Measurements from ENCODE around the gene PGBD1. TPM values are rescaled to one million over a fixed set of nuclear protein-coding genes. Genes with fewer than 3 reads are reported as not detected.

The PGBD1 gene
- total and polyA plus RNA-seq, 10 of the 15 experiments (the other 5 are each of a cell fraction or from before 2014, with no cell fraction given): 1.9 to 4.9 (median 3.8) TPM

DNA sequence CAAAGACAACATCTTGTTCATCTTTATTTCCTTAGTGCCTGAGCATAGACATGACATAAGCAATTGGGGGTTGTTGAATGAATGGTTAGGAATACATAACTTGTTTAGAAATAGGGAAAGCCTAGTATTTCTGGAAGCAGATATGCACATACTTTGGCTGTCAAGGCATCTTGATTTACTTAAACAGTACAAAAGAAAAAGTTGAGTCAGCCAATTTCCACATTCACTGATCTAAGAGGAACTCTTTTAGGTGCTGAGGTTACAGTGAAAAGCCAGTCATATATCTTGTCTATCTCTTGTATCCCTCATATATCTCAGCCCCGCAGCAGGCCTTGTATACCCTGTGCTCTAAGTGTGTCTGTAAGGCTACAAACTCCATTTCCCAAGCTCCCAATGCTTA is 40.9 kb upstream of the PGBD1 start:
- H2AFZ ChIP-seq (ENCODE audit: control insufficient read depth, low read depth, low read length): no peak overlapping the region
- SMC1A ChIA-PET (ENCODE audit: uncharacterized antibody, unreplicated experiment): interaction anchor here (0.6 to 1.1 kb wide), 3 partner anchors 11 to 143 kb away, joined by 3 to 4 read pairs (median 3); no protein-coding TSS in a partner anchor
- no peak overlapping the region for H3K4me2 ChIP-seq (ENCODE audit: control insufficient read depth, insufficient read depth)
- RAD21 ChIA-PET (ENCODE audit: unreplicated experiment): interaction anchor here (1.4 kb wide), 1 partner anchor 27 kb away, joined by 4 read pairs; the partner anchor contains the start of gene ZSCAN26
- H3K27ac ChIP-seq (ENCODE audit: control insufficient read depth, insufficient read depth): no peak overlapping the region
- CTCF ChIA-PET: interaction anchor here (1.5 kb wide), 1 partner anchor 116 kb away, joined by 4 read pairs; no protein-coding TSS in a partner anchor
- whole genome bisulfite sequencing (ENCODE audit: insufficient coverage, insufficient replicate concordance, low lambda C conversion rate, missing lambda C conversion rate): 100% methylated on average over 1 of the region's 1 CpG
- intact Hi-C loops (cut with micrococcal nuclease; ENCODE audit: unreplicated experiment): no loop called here
- H3K27me3 ChIP-seq (replicated peaks in 1 of 2; ENCODE audit: control insufficient read depth in 2 of 2, insufficient read depth in 2 of 2, low read length in 1 of 2): no peaks in the 10 kb centered on the region
- no peak overlapping the region for H3K9ac ChIP-seq (ENCODE audit: control insufficient read depth, insufficient read depth, low read length)
- in situ Hi-C loops (cut with MboI): no loop called here
- FAIRE-seq (no peak), ATAC-seq (peak; percentile 43; the same call in 2 of the 3 replicates), DNase-seq (ENCODE audit: low read depth, low spot score) (no peak)
- peaks cover 0 to 5% of the 10 kb centered on the region in 2 experiments; a peak in 2 of 4 replicates for H3K36me3 ChIP-seq (ENCODE audit: control insufficient read depth in 2 of 2, insufficient read depth in 2 of 2, low read length in 1 of 2)
- POLR2A ChIA-PET: no interaction called here
- H3K79me2 ChIP-seq (ENCODE audit: control insufficient read depth, insufficient read depth, low read length): no peaks in the 10 kb centered on the region
- H4K20me1 ChIP-seq (ENCODE audit: control insufficient read depth, insufficient read depth): no peaks in the 10 kb centered on the region
- BruUV-seq (replicated peaks): no TSS peak
- no peak overlapping the region for H3K4me3 ChIP-seq
- no peaks in the 10 kb centered on the region; the same call in 2 of the 3 replicates for H3K9me3 ChIP-seq (replicated peaks; ENCODE audit: control insufficient read depth, insufficient read depth, low read length)
- H3K4me1 ChIP-seq (ENCODE audit: control insufficient read depth, insufficient read depth, low read length): no peaks in the 10 kb centered on the region
- TF ChIP-seq, protein P1, sequence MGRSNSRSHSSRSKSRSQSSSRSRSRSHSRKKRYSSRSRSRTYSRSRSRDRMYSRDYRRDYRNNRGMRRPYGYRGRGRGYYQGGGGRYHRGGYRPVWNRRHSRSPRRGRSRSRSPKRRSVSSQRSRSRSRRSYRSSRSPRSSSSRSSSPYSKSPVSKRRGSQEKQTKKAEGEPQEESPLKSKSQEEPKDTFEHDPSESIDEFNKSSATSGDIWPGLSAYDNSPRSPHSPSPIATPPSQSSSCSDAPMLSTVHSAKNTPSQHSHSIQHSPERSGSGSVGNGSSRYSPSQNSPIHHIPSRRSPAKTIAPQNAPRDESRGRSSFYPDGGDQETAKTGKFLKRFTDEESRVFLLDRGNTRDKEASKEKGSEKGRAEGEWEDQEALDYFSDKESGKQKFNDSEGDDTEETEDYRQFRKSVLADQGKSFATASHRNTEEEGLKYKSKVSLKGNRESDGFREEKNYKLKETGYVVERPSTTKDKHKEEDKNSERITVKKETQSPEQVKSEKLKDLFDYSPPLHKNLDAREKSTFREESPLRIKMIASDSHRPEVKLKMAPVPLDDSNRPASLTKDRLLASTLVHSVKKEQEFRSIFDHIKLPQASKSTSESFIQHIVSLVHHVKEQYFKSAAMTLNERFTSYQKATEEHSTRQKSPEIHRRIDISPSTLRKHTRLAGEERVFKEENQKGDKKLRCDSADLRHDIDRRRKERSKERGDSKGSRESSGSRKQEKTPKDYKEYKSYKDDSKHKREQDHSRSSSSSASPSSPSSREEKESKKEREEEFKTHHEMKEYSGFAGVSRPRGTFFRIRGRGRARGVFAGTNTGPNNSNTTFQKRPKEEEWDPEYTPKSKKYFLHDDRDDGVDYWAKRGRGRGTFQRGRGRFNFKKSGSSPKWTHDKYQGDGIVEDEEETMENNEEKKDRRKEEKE (IDR thresholded peaks at IDR 0.05): no peak
- no peak for TF ChIP-seq SREBF2 (IDR thresholded peaks at IDR 0.05; ENCODE audit: low read length)
- TF ChIP-seq PML (IDR thresholded peaks at IDR 0.05; ENCODE audit: low read length): no peak
- TF ChIP-seq CHD4 (IDR thresholded peaks at IDR 0.05): no peak
- TF ChIP-seq MXI1 (IDR thresholded peaks at IDR 0.05; ENCODE audit: low read depth, low read length): no peak
- TF ChIP-seq, protein P2, sequence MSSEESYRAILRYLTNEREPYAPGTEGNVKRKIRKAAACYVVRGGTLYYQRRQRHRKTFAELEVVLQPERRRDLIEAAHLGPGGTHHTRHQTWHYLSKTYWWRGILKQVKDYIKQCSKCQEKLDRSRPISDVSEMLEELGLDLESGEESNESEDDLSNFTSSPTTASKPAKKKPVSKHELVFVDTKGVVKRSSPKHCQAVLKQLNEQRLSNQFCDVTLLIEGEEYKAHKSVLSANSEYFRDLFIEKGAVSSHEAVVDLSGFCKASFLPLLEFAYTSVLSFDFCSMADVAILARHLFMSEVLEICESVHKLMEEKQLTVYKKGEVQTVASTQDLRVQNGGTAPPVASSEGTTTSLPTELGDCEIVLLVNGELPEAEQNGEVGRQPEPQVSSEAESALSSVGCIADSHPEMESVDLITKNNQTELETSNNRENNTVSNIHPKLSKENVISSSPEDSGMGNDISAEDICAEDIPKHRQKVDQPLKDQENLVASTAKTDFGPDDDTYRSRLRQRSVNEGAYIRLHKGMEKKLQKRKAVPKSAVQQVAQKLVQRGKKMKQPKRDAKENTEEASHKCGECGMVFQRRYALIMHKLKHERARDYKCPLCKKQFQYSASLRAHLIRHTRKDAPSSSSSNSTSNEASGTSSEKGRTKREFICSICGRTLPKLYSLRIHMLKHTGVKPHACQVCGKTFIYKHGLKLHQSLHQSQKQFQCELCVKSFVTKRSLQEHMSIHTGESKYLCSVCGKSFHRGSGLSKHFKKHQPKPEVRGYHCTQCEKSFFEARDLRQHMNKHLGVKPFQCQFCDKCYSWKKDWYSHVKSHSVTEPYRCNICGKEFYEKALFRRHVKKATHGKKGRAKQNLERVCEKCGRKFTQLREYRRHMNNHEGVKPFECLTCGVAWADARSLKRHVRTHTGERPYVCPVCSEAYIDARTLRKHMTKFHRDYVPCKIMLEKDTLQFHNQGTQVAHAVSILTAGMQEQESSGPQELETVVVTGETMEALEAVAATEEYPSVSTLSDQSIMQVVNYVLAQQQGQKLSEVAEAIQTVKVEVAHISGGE (CRISPR knock-in tag; IDR thresholded peaks at IDR 0.05): no peak
- TF ChIP-seq PAX5 (IDR thresholded peaks at IDR 0.05; ENCODE audit: borderline replicate concordance, low read depth, low read length): no peak
- no peak for TF ChIP-seq NBN (IDR thresholded peaks at IDR 0.05)
- TF ChIP-seq, protein P3, sequence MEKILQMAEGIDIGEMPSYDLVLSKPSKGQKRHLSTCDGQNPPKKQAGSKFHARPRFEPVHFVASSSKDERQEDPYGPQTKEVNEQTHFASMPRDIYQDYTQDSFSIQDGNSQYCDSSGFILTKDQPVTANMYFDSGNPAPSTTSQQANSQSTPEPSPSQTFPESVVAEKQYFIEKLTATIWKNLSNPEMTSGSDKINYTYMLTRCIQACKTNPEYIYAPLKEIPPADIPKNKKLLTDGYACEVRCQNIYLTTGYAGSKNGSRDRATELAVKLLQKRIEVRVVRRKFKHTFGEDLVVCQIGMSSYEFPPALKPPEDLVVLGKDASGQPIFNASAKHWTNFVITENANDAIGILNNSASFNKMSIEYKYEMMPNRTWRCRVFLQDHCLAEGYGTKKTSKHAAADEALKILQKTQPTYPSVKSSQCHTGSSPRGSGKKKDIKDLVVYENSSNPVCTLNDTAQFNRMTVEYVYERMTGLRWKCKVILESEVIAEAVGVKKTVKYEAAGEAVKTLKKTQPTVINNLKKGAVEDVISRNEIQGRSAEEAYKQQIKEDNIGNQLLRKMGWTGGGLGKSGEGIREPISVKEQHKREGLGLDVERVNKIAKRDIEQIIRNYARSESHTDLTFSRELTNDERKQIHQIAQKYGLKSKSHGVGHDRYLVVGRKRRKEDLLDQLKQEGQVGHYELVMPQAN (conservative IDR thresholded peaks at IDR 0.05): no peak
- no peak for TF ChIP-seq SMC3 (IDR thresholded peaks at IDR 0.05; ENCODE audit: borderline replicate concordance, low read length)
- no peak for TF ChIP-seq TBL1XR1 (IDR thresholded peaks at IDR 0.05; ENCODE audit: low read depth, low read length)
- no peak for TF ChIP-seq HDAC6 (IDR thresholded peaks at IDR 0.05; ENCODE audit: unreplicated experiment)
- no peak for TF ChIP-seq ATF7 (IDR thresholded peaks at IDR 0.05; ENCODE audit: low read depth)
- no peak for TF ChIP-seq NFYA (IDR thresholded peaks at IDR 0.05; ENCODE audit: borderline replicate concordance, low read depth, low read length)
- TF ChIP-seq CBX5 (IDR thresholded peaks at IDR 0.05; ENCODE audit: low read depth): no peak
- no peak for TF ChIP-seq NR2C1 (IDR thresholded peaks at IDR 0.05)
- TF ChIP-seq, protein P4, sequence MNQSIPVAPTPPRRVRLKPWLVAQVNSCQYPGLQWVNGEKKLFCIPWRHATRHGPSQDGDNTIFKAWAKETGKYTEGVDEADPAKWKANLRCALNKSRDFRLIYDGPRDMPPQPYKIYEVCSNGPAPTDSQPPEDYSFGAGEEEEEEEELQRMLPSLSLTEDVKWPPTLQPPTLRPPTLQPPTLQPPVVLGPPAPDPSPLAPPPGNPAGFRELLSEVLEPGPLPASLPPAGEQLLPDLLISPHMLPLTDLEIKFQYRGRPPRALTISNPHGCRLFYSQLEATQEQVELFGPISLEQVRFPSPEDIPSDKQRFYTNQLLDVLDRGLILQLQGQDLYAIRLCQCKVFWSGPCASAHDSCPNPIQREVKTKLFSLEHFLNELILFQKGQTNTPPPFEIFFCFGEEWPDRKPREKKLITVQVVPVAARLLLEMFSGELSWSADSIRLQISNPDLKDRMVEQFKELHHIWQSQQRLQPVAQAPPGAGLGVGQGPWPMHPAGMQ (IDR thresholded peaks at IDR 0.05; ENCODE audit: borderline replicate concordance): no peak
